H9 (cell line): ENCODE results near the gene CFI. TPM values are rescaled to one million over a fixed set of nuclear protein-coding genes. Genes with fewer than 3 reads are reported as not detected.

Experiments used
- DNase-seq: peaks from one replicate; pipeline ENCODE4 v3.0.0-alpha.2; 2017
- H2AFZ ChIP-seq: one replicate; pipeline ENCODE4 v1.6.1; 2013; ENCODE audit warnings: mild to moderate bottlenecking, low read length, control low read depth, moderate library complexity
- H2AK5ac ChIP-seq: 2 replicates; pipeline ENCODE4 v1.6.1; 2013; ENCODE audit warnings: low read length, control low read depth, mixed read lengths; ENCODE audit not compliant: insufficient read length
- H2BK120ac ChIP-seq: one replicate; pipeline ENCODE4 v1.6.1; 2013; ENCODE audit warnings: low read depth, mild to moderate bottlenecking, low read length, control low read depth, inconsistent platforms; ENCODE audit not compliant: poor library complexity, severe bottlenecking
- H2BK12ac ChIP-seq: 2 replicates; pipeline ENCODE4 v1.6.1; 2013; ENCODE audit warnings: low read length, control low read depth, mixed read lengths, low read depth; ENCODE audit not compliant: insufficient read length
- H2BK15ac ChIP-seq: 2 replicates; pipeline ENCODE4 v1.6.1; 2013; ENCODE audit warnings: low read depth, low read length, control low read depth
- H2BK20ac ChIP-seq: one replicate; pipeline ENCODE4 v1.6.1; 2013; ENCODE audit warnings: low read depth, mild to moderate bottlenecking, low read length, control low read depth, inconsistent platforms; ENCODE audit not compliant: poor library complexity, severe bottlenecking
- H2BK5ac ChIP-seq: 2 replicates; pipeline ENCODE4 v1.6.1; 2013; ENCODE audit warnings: low read length, control low read depth, mixed read lengths; ENCODE audit not compliant: insufficient read length
- H3K14ac ChIP-seq: 2 replicates; pipeline ENCODE4 v1.6.1; 2013; ENCODE audit warnings: low read length, control low read depth; ENCODE audit not compliant: insufficient read depth
- H3K18ac ChIP-seq: 2 replicates; pipeline ENCODE4 v1.6.1; 2013; ENCODE audit warnings: low read depth, mild to moderate bottlenecking, mixed read lengths, low read length, control low read depth; ENCODE audit not compliant: insufficient read length
- H3K23ac ChIP-seq: 2 replicates; pipeline ENCODE4 v1.6.1; 2013; ENCODE audit warnings: low read length, control low read depth, mixed read lengths, low read depth; ENCODE audit not compliant: insufficient read length
- H3K23me2 ChIP-seq: 2 replicates; pipeline ENCODE4 v1.6.1; 2013; ENCODE audit warnings: low read depth, mild to moderate bottlenecking, mixed read lengths, low read length, control low read depth; ENCODE audit not compliant: insufficient read length, poor library complexity, severe bottlenecking
- H3K27ac ChIP-seq: 2 replicates; pipeline ENCODE4 v1.5.1; 2013; ENCODE audit warnings: low read length, control low read depth, mixed read lengths, low read depth; ENCODE audit not compliant: insufficient read length
- H3K27me3 ChIP-seq: 2 replicates; pipeline ENCODE4 v1.6.1; 2013; ENCODE audit warnings: low read length, control low read depth, inconsistent platforms; ENCODE audit not compliant: insufficient read depth
- H3K4ac ChIP-seq: 2 replicates; pipeline ENCODE4 v1.6.1; 2013; ENCODE audit warnings: low read depth, mild to moderate bottlenecking, control low read depth, inconsistent platforms, low read length, moderate library complexity
- H3K4me1 ChIP-seq: 2 replicates; pipeline ENCODE4 v1.6.1; 2013; ENCODE audit warnings: low read length, control low read depth, inconsistent platforms; ENCODE audit not compliant: insufficient read depth
- H3K4me2 ChIP-seq: 2 replicates; pipeline ENCODE4 v1.6.1; 2013; ENCODE audit warnings: low read length, control low read depth, mixed read lengths; ENCODE audit not compliant: insufficient read length, insufficient read depth
- H3K56ac ChIP-seq: 2 replicates; pipeline ENCODE4 v1.6.1; 2013; ENCODE audit warnings: low read depth, mild to moderate bottlenecking, mixed read lengths, low read length, control low read depth; ENCODE audit not compliant: insufficient read length
- H3K79me1 ChIP-seq: 2 replicates; pipeline ENCODE4 v1.6.1; 2013; ENCODE audit warnings: low read depth, mild to moderate bottlenecking, moderate library complexity, low read length, control low read depth, inconsistent platforms; ENCODE audit not compliant: insufficient read depth, poor library complexity, severe bottlenecking
- H3K79me2 ChIP-seq: 2 replicates; pipeline ENCODE4 v1.6.1; 2013; ENCODE audit warnings: low read length, control low read depth, inconsistent platforms; ENCODE audit not compliant: insufficient read depth
- H3K9ac ChIP-seq: 2 replicates; pipeline ENCODE4 v1.6.1; 2013; ENCODE audit warnings: low read length, control low read depth, mixed read lengths; ENCODE audit not compliant: insufficient read length; ENCODE audit errors: extremely low read depth
- H3K9me3 ChIP-seq: one replicate; pipeline ENCODE4 v1.6.1; 2013; ENCODE audit warnings: low read depth, low read length, inconsistent platforms; ENCODE audit not compliant: control insufficient read depth
- H3T11ph ChIP-seq: one replicate; pipeline ENCODE4 v1.6.1; 2013; ENCODE audit warnings: mild to moderate bottlenecking, low read length, control low read depth, inconsistent platforms
- H4K20me1 ChIP-seq: one replicate; pipeline ENCODE4 v1.6.1; 2013; ENCODE audit not compliant: control insufficient read depth, insufficient read length, insufficient read depth
- H4K5ac ChIP-seq: 2 replicates; pipeline ENCODE4 v1.6.1; 2013; ENCODE audit warnings: low read depth, mild to moderate bottlenecking, mixed read lengths, low read length, control low read depth; ENCODE audit not compliant: insufficient read length
- H4K8ac ChIP-seq: replicated peaks from 2 replicates; pipeline ENCODE4 v1.6.1; 2013; ENCODE audit warnings: low read length, control low read depth, mixed read lengths, low read depth; ENCODE audit not compliant: insufficient read length
- H4K91ac ChIP-seq: 2 replicates; pipeline ENCODE4 v1.6.1; 2013; ENCODE audit warnings: low read depth, mild to moderate bottlenecking, moderate library complexity, mixed read lengths, low read length, control low read depth; ENCODE audit not compliant: insufficient read length
- H3K27ac Mint-ChIP-seq, 3 experiments: 2 replicates in 2 of 3; 3 replicates in 1 of 3; pipeline ENCODE4 v1.8.0; 2020 to 2021; ENCODE audit warnings: mixed read lengths in 3 of 3, mild to moderate bottlenecking in 1 of 3, moderate library complexity in 1 of 3
- H3K27me3 Mint-ChIP-seq: 2 replicates; pipeline ENCODE4 v1.8.0; 2021; ENCODE audit warnings: low read depth, mild to moderate bottlenecking, moderate library complexity, mixed read lengths
- H3K36me3 Mint-ChIP-seq, 3 experiments: 2 replicates in 2 of 3; 3 replicates in 1 of 3; pipeline ENCODE4 v1.8.0; 2020 to 2021; ENCODE audit warnings: low read depth in 3 of 3, mixed read lengths in 3 of 3; ENCODE audit not compliant: insufficient read depth in 1 of 3
- H3K4me1 Mint-ChIP-seq, 2 experiments: 2 replicates each; pipeline ENCODE4 v1.8.0; 2020; ENCODE audit warnings: mixed read lengths in 2 of 2
- H3K4me3 Mint-ChIP-seq, 2 experiments: 2 replicates in 1 of 2; 3 replicates in 1 of 2; pipeline ENCODE4 v1.8.0; 2020 to 2021; ENCODE audit warnings: mild to moderate bottlenecking in 2 of 2, mixed read lengths in 2 of 2, moderate library complexity in 1 of 2
- H3K9me3 Mint-ChIP-seq, 2 experiments: 2 replicates in 1 of 2; 3 replicates in 1 of 2; pipeline ENCODE4 v1.8.0; 2020; ENCODE audit warnings: mild to moderate bottlenecking in 2 of 2, mixed read lengths in 2 of 2, moderate library complexity in 1 of 2
- CTCF ChIP-seq: fragments of 200-600 bp; sonication (generic); conservative IDR thresholded peaks from 3 replicates; pipeline ENCODE4 v1.8.0; 2021; ENCODE audit warnings: antibody characterized with exemption, mild to moderate bottlenecking
- WGBS: extraction: QIAGEN DNeasy Blood & Tissue Kit; methylation state at CpG from one replicate; pipeline ENCODE4 v1.1.7; 2013; ENCODE audit warnings: missing lambda C conversion rate, low lambda C conversion rate, mixed read lengths; ENCODE audit not compliant: insufficient read length; ENCODE audit errors: extremely low coverage; 5-methylcytosine and 5-hydroxymethylcytosine counted together
- total RNA-seq: library from RNA; stranded (reverse); gene quantifications from 2 replicates; pipeline ENCODE4 v1.2.1, GENCODE V29; 2021

CFI gene
- total RNA-seq, 1 experiment from 2014 or later: not detected

- Mint-ChIP-seq H3K27me3 (no peaks in the 10 kb centered on the region; the same call in 1 of the 2 replicates), H3K4me3 (no peak overlapping the region), H3K27ac (no peak overlapping the region), H3K36me3 (no peaks in the 10 kb centered on the region), H3K9me3 (no peaks in the 10 kb centered on the region), H3K4me1 (peaks cover 4 to 7% of the 10 kb centered on the region in 2 experiments; a peak in 2 of 4 replicates)
- no peaks in the 10 kb centered on the region for H3K9me3 ChIP-seq
- H3K18ac ChIP-seq: no peak overlapping the region
- no peak overlapping the region for H2BK120ac ChIP-seq
- no peaks in the 10 kb centered on the region for H3K79me1 ChIP-seq
- H4K91ac ChIP-seq: no peak overlapping the region
- no peak overlapping the region for H2BK12ac ChIP-seq
- H3K4ac ChIP-seq: no peak overlapping the region
- no peak overlapping the region for H3K27ac ChIP-seq
- no peak overlapping the region for H2AK5ac ChIP-seq
- H3K14ac ChIP-seq: no peak overlapping the region
- H3K4me1 ChIP-seq: no peaks in the 10 kb centered on the region
- no peak for DNase-seq
- TF ChIP-seq CTCF: no peak
- no peak overlapping the region for H3K56ac ChIP-seq
- H3K27me3 ChIP-seq: no peaks in the 10 kb centered on the region
- no peak overlapping the region for H3K9ac ChIP-seq
- H2AFZ ChIP-seq: no peak overlapping the region
- no peak overlapping the region for H3K4me2 ChIP-seq
- no peak overlapping the region for H4K8ac ChIP-seq
- H4K5ac ChIP-seq: no peak overlapping the region
- no peak overlapping the region for H3T11ph ChIP-seq
- H3K23me2 ChIP-seq: no peaks in the 10 kb centered on the region
- no peak overlapping the region for H2BK20ac ChIP-seq
- no peak overlapping the region for H2BK15ac ChIP-seq
- H3K23ac ChIP-seq: no peak overlapping the region
- H3K79me2 ChIP-seq: no peaks in the 10 kb centered on the region
- no CpG with 5 or more reads among the region's 2 CpGs for WGBS
- no peaks in the 10 kb centered on the region for H4K20me1 ChIP-seq
- no peak overlapping the region for H2BK5ac ChIP-seq
Observed at GRCh38 chr4:109746728-109747127, 55.1 kb downstream of the CFI start.
